ENCODE measurements around the gene MAML2.

The MAML2 gene

GRCh38 chr11:96319898-96320656 lies 22.9 kb downstream of the MAML2 start:
- no peak for TF ChIP-seq CTCF (IDR thresholded peaks at IDR 0.05; ENCODE audit: low read depth, low read length)
- in situ Hi-C loops (cut with HindIII; ENCODE audit: low sequenced_read_pairs): no loop called here
- H3K4me3 ChIP-seq (ENCODE audit: low read depth, low read length): no peak overlapping the region
- no peak for DNase-seq (ENCODE audit: low read depth, low spot score)

- in situ Hi-C loops (cut with HindIII; ENCODE audit: low sequenced_read_pairs): no loop called here
Measured at GRCh38 chr11:96318850-96319249, 24.1 kb downstream of the MAML2 start.

GRCh38 chr11:96318399-96318798 lies 24.6 kb downstream of the MAML2 start:
- DNase-seq (ENCODE audit: low read depth, low spot score): no peak
- in situ Hi-C loops (cut with HindIII; ENCODE audit: low sequenced_read_pairs): no loop called here
- TF ChIP-seq CTCF (IDR thresholded peaks at IDR 0.05; ENCODE audit: low read depth, low read length): no peak
- H3K4me3 ChIP-seq (ENCODE audit: low read depth, low read length): no peak overlapping the region

More at GRCh38 chr11:96318850-96319249, 24.1 kb downstream of the MAML2 start:
- H3K4me3 ChIP-seq (ENCODE audit: low read depth, low read length): no peak overlapping the region
- no peak for TF ChIP-seq CTCF (IDR thresholded peaks at IDR 0.05; ENCODE audit: low read depth, low read length)
- DNase-seq (ENCODE audit: low read depth, low spot score): no peak

- H3K4me3 ChIP-seq (ENCODE audit: low read depth, low read length): no peak overlapping the region
- no peak for TF ChIP-seq CTCF (IDR thresholded peaks at IDR 0.05; ENCODE audit: low read depth, low read length)
- in situ Hi-C loops (cut with HindIII; ENCODE audit: low sequenced_read_pairs): no loop called here
- no peak for DNase-seq (ENCODE audit: low read depth, low spot score)
Measured at GRCh38 chr11:96317985-96318384, 25.0 kb downstream of the MAML2 start.

- no peak overlapping the region for H3K4me3 ChIP-seq (ENCODE audit: low read depth, low read length)
- TF ChIP-seq CTCF (IDR thresholded peaks at IDR 0.05; ENCODE audit: low read depth, low read length): no peak
- DNase-seq (ENCODE audit: low read depth, low spot score): no peak
- in situ Hi-C loops (cut with HindIII; ENCODE audit: low sequenced_read_pairs): no loop called here
Measured at GRCh38 chr11:96317571-96317970, 25.4 kb downstream of the MAML2 start.

GRCh38 chr11:96316869-96317268 lies 26.1 kb downstream of the MAML2 start:
- H3K4me3 ChIP-seq (ENCODE audit: low read depth, low read length): no peak overlapping the region
- DNase-seq (ENCODE audit: low read depth, low spot score): no peak
- in situ Hi-C loops (cut with HindIII; ENCODE audit: low sequenced_read_pairs): no loop called here
- TF ChIP-seq CTCF (IDR thresholded peaks at IDR 0.05; ENCODE audit: low read depth, low read length): no peak

Data from astrocyte of the spinal cord (primary cell).